GM18505 (cell line): ENCODE results near the gene TPP1.

ENCODE experiments used
- ATAC-seq: cut with Tn5 transposase; IDR thresholded peaks from one replicate; pipeline ENCODE4 v1.9.1; 2021; ENCODE audit not compliant: unreplicated experiment
- POLR2A ChIP-seq: IDR thresholded peaks from 4 replicates; pipeline ENCODE4 v1.6.1; 2011; ENCODE audit warnings: borderline replicate concordance; ENCODE audit not compliant: insufficient read depth, insufficient read length; ENCODE audit errors: extremely low read depth

Gene TPP1

DNA sequence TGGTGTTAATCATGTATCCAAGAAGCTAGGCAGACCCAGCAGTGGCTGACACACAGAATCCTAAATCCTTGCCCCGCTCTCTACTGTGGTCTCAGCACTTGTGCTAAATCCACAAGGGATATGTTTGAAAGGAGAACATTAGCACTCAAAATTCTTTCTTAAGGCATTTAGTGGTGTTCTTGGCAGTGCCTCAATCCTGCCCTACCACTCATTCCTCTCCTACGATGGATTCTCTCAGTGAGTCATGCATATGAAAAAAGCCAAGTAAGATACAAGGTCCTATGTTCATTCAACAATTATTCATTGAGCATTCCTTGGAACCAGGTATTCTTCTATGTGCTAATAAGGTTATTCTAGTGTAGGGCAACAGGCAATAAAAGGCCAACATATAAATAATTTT, 47.0 kb downstream of the TPP1 start:
- TF ChIP-seq POLR2A, result no peak
- no peak for ATAC-seq

DNA sequence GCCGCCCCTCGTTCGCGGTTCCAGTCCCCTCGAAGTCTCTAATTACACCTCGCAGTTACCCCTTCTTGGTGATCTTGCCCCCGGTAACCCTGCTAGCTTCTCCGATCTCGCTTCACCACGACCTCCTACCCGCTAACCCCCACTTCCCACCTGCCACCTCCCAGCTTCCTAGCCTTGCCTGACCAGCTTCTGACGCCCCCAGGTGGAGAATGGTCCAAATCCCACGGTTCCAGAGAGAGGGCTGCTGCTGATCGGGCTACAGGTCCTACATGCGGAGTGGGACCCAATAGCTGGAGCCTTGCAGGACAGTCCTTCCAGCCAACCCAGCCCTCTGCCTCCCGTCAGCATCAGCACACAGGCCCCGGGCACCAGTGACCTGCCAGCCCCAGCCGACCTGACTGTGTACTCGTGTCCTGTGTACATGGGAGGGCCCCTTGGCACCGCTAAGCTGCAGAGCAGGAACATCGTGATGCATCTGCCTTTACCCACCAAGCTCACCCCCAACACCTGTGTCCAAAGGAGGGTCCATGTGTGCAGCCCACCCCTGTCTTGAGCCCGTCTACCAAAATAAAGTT, 47.7 kb downstream of the TPP1 start:
- no peak for TF ChIP-seq POLR2A

DNA sequence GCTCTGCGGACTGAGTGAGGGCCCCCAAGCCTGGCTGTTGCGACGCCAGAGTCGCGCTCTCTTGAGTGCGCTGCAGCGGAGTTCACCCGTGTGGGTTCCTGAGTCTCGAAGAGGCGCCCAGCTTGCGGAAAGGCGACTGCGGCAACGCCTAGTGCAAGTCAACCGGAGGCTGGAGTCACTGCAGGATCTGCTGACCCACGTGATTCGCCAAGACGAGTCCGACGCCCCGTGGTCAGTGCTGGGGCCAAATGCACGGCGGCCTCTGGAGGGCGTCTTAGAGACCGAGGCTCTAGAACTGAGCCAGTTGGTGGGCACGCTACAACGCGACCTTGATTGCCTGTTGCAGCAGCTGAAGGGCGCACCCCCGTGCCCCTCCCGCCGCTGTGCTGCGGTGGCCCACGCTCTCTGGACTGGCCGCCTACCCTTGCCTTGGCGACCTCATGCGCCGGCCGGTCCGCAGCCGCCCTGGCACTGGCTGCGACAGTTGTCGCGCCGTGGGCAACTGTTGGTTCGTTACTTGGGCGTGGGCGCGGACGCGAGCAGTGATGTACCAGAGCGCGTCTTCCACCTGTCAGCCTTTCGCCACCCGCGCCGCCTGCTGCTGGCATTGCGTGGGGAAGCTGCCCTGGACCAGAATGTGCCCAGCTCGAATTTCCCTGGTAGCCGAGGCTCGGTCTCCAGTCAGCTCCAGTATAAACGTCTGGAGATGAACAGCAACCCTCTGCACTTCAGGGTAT, 48.4 kb downstream of the TPP1 start:
- no peak for TF ChIP-seq POLR2A
- ATAC-seq, result no peak

More for the DNA sequence above, 47.7 kb downstream of the TPP1 start:
- no peak for ATAC-seq

DNA sequence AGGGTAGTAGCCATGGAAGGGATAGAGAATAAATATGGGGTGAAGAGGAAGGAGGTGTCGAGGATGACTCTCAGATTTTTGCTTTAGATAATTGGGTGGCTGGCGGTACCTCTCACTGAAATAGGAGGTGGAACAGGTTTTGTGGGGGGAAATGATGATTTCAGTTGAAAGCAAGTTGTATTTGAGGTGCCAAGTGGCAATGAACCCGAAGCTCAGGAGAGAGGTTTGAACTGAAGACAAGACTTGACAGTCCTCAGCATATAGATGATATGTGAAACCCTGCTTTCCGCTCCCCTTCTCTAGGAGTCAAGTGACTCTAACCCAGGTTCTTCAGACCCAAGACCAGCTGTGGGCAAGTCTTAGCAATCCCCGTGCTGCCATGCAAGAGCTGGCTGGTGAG, 49.5 kb downstream of the TPP1 start:
- TF ChIP-seq POLR2A, result no peak
- ATAC-seq, result no peak

DNA sequence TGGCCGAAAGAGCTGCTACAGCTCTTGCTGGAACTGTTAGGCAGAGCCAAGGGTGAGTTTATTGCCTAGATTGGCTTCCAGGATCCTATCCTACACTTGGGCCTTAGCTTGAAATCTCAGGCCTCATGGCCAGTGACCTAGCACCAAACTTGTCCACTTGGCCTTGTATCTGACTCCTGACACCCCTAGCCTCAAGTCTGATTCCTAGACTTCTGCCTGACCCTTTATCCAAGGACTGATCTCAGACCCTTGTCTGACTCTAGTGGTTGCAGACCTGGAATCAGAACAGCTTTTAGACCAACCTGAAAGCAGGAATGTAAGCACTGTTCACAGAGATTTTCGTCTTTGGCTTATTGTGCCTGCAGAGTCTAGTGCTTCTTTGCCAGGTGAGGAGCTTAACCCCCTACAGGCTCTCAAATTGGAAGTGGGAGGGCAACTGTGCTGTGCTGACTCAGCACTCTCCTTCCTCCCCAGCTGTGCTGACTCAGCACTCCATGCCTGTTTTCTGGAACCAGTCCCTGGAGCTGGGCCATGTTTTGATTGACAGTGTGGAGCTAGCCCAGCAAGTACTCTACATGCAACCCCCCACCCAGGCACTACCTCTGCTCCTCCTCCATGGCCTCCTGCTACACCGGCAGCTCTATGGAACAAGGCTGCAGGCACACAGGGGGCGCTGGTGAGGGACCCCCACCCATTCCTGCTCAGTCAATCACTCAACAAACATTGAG, 50.9 kb downstream of the TPP1 start:
- no peak for TF ChIP-seq POLR2A
- no peak for ATAC-seq

DNA sequence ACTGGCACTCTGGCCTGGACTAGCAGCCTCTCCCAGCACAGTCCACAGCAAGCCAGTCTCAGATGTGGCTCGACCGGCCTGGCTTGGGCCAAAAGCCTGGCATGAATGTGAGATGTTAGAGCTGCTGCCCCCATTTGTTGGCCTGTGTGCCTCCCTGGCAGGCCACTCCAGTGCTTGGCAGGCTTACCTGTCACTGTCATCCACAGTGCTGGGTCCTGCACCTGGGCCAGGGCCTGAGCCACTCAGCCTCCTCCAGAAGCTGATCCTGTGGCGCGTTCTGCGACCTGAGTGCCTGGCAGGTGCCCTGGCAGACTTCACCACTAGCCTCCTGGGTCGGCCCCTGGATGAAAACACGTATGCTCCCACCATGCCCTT, 51.9 kb downstream of the TPP1 start:
- no peak for TF ChIP-seq POLR2A
- no peak for ATAC-seq

DNA sequence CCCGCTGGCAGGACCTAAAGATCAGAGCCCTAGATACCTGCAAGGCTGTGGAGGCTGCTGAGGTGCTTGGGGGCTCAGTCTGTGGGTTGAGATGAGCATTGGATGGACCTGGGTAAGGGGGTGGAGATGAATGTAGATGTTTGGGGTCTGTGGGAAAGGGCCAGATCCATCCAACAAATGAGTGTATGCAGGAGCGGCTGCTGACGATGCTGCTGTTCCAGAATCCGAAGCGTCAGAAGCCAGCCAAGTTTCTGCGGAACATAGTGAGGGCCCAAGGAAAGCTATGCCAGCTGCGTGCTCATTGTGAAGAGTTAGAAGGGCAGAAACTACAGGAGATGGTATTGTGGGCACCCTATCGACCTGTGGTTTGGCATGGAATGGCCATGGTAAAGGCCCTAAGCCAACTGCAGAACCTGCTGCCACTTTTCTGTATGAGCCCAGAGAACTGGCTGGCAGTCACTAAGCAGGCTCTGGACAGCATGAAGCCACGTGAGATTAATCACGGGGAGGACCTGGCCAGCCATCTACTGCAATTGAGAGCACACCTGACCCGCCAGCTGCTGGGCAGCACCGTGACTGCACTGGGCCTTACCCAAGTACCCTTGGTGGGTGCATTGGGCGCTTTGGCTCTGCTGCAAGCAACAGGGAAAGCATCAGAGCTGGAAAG, 52.4 kb downstream of the TPP1 start:
- TF ChIP-seq POLR2A, result no peak
- ATAC-seq, result no peak

DNA sequence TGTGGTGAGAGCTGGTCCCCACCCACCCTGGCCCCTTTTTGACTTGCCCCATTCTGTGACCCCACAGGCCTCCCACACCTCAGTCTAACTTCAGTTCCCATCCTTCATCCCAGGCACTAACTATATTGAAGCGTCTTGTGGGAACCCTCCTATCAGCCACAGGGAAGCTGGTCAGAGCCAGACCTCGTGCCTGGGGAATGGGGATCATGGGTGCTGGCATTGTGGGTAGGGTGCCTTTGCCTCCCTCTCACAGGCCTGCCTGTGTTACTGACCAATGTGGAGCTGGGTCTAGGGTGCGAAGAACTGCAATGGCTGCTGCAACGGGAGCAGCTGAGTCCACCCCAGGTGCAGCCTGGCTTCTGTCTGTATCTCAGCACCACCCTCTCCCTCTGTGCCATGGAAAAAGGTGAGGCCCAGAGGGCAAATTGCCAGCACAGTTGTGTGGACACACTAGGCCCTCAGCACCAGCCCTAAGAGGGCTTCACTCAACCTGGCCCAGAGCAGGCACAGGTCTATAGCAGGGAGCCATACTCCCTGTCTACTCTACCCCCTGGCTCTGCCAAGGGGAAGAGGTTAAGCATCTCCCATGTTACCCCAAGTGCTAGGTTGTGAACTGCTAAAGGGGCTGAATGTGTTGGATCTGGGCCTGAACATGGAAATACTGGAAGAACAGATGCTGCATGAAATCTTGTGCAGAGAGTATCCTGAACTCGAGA, 53.1 kb downstream of the TPP1 start:
- no peak for TF ChIP-seq POLR2A
- ATAC-seq, result no peak

DNA sequence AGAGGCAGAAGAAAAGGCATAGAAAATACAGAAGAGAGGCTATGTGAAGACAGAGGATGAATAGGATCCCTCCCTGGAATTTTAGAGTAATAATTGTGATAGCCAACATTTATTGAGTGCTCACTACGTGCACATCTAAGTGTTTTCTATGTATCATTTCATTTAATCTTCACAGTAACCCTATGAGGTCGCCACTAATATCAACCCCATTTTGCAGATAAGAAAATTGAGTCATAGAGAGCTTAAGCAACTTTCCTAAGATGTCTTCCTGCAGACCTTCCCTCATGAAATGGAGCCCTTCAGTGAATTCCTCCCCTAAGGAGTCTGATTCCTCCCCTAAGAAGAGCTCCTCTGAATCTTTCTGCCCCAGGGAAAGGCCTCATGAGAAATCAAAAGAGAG, 53.9 kb downstream of the TPP1 start:
- ATAC-seq, result no peak
- TF ChIP-seq POLR2A, result no peak

DNA sequence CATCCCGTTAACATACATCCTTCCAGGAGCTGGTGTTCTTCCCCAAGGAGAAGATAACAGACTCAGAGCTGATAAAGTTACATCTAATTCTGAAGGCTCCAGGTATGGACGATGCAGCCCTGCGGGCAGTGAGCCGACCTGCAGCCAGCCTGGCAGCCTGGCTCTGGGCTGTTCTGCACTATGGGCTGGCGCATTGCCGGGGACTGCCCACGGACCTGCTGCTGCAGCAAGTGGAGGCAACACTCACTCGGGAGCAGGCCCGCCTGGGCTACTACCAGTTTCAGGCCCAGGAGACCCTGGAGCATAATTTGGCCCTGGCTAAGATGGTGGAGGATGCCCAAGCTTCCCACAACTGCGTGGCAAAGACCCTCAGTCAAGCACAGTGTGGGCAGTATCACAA, 55.6 kb downstream of the TPP1 start:
- no peak for TF ChIP-seq POLR2A
- no peak for ATAC-seq

DNA sequence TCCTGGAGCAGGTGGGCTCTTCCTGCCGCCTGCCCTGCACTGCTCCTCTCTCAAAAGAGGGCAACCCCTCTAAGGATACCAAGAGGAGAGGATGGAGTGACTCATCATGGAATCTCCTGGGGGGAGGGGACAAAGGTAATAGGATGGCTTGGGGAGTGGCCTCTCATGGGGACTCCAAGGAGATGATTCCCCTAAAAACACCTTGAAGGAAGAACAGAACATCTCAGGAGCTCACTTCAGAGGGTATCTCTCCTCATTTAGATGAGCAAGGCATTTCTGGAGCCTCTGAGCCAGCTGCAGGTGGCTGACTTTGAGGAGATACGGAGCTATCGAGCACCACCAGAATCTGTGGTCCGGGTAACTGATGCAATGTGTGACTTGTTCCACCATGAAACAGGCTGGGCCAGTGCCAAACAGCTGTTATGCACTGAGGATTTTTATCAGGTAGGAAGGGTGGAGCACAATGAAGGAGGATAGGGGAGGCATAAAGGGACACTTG, 56.1 kb downstream of the TPP1 start:
- TF ChIP-seq POLR2A, result no peak
- ATAC-seq, result no peak
